Mesendoderm (in vitro differentiated cells): Measurements from ENCODE around the gene OAF.
A peak's percentile ranks its signal among the peaks of the same experiment; 100 is the strongest.

Experiments
- DNase-seq: peaks from one replicate; pipeline ENCODE4 v3.0.0; 2013
- H2AK5ac ChIP-seq: 2 replicates; pipeline ENCODE4 v1.6.1; 2013; ENCODE audit warnings: low read length, inconsistent platforms
- H2BK120ac ChIP-seq: 2 replicates; pipeline ENCODE4 v1.6.1; 2013; ENCODE audit warnings: low read depth, mild to moderate bottlenecking, low read length, moderate library complexity, mixed read lengths
- H2BK15ac ChIP-seq: replicated peaks from 2 replicates; pipeline ENCODE4 v1.6.1; 2013; ENCODE audit warnings: low read depth, mild to moderate bottlenecking, moderate library complexity
- H2BK5ac ChIP-seq: 2 replicates; pipeline ENCODE4 v1.6.1; 2013; ENCODE audit warnings: low read length, inconsistent platforms
- H3K18ac ChIP-seq: 2 replicates; pipeline ENCODE4 v1.6.1; 2013; ENCODE audit warnings: mild to moderate bottlenecking, low read length, mixed read lengths
- H3K23ac ChIP-seq: one replicate; pipeline ENCODE4 v1.6.1; 2013; ENCODE audit warnings: low read length
- H3K27ac ChIP-seq: 2 replicates; pipeline ENCODE4 v1.5.1; 2013; ENCODE audit warnings: low read depth, mild to moderate bottlenecking, inconsistent platforms, low read length, moderate library complexity
- H3K27me3 ChIP-seq: 2 replicates; pipeline ENCODE4 v1.6.1; 2013; ENCODE audit warnings: low read length, control low read depth, mild to moderate bottlenecking, inconsistent platforms; ENCODE audit not compliant: insufficient read depth, poor library complexity
- H3K36me3 ChIP-seq: 2 replicates; pipeline ENCODE4 v1.6.1; 2013; ENCODE audit warnings: low read length, inconsistent platforms; ENCODE audit not compliant: control insufficient read depth, insufficient read depth
- H3K4ac ChIP-seq: one replicate; pipeline ENCODE4 v1.6.1; 2013; ENCODE audit warnings: low read depth, mild to moderate bottlenecking, low read length, moderate library complexity
- H3K4me1 ChIP-seq: 2 replicates; pipeline ENCODE4 v1.6.1; 2013; ENCODE audit warnings: low read depth, low read length, inconsistent platforms; ENCODE audit not compliant: control insufficient read depth
- H3K4me2 ChIP-seq: 2 replicates; pipeline ENCODE4 v1.6.1; 2013; ENCODE audit warnings: low read length
- H3K4me3 ChIP-seq: 2 replicates; pipeline ENCODE4 v1.5.1; 2013; ENCODE audit warnings: mild to moderate bottlenecking, low read length
- H3K56ac ChIP-seq: one replicate; pipeline ENCODE4 v1.6.1; 2013; ENCODE audit warnings: low read length
- H3K79me1 ChIP-seq: 2 replicates; pipeline ENCODE4 v1.6.1; 2013; ENCODE audit warnings: low read length, inconsistent platforms
- H3K79me2 ChIP-seq: 2 replicates; pipeline ENCODE4 v1.6.1; 2013; ENCODE audit warnings: mild to moderate bottlenecking, low read length; ENCODE audit not compliant: control insufficient read depth, insufficient read depth
- H3K9ac ChIP-seq: 2 replicates; pipeline ENCODE4 v1.6.1; 2013; ENCODE audit warnings: low read length, inconsistent platforms
- H4K5ac ChIP-seq: one replicate; pipeline ENCODE4 v1.6.1; 2013; ENCODE audit warnings: low read length
- H4K8ac ChIP-seq: one replicate; pipeline ENCODE4 v1.6.1; 2013; ENCODE audit warnings: low read depth, mild to moderate bottlenecking, control low read depth, low read length, moderate library complexity
- WGBS: extraction: QIAGEN DNeasy Blood & Tissue Kit; methylation state at CpG from one replicate; pipeline ENCODE4 v1.1.7; 2013; ENCODE audit warnings: low lambda C conversion rate, missing lambda C conversion rate; ENCODE audit not compliant: insufficient coverage; ENCODE audit errors: extremely low coverage; 5-methylcytosine and 5-hydroxymethylcytosine counted together

OAF gene

DNA sequence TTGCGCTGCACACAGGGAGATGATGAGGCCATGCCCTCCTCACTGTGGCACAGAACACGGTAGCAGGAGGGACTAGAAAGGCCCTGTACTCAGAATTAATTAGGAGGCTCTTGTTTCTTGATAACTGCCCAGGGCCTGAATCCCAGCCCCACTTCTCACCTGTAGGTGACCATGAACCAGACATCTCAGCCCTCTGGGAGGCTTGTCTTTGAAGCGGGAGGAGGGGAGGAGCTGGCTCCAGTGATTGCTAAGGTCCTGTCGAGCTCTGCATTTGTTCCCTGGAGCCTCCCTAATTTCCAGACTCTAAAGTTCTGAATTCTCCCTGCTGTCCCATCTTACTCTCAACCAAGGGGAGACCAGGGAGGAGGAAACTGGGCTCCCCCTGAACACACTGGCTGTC, 19.8 kb upstream of the OAF start:
- Histone ChIP-seq H3K23ac (no peak overlapping the region), H4K8ac (no peak overlapping the region), H2AK5ac (no peak overlapping the region), H3K36me3 (no peaks in the 10 kb centered on the region), H2BK15ac (no peak overlapping the region), H3K79me2 (no peaks in the 10 kb centered on the region), H2BK120ac (no peak overlapping the region), H4K5ac (no peak overlapping the region), H3K4me3 (no peak overlapping the region), H3K79me1 (no peaks in the 10 kb centered on the region), H3K56ac (no peak overlapping the region), H2BK5ac (no peak overlapping the region), H3K27ac (no peak overlapping the region), H3K18ac (no peak overlapping the region), H3K4ac (no peak overlapping the region), H3K4me1 (no peaks in the 10 kb centered on the region), H3K27me3 (no peaks in the 10 kb centered on the region), H3K9ac (no peak overlapping the region), H3K4me2 (no peak overlapping the region)
- no CpG with 5 or more reads among the region's 4 CpGs for WGBS
- DNase-seq, result peak; percentile 55

DNA sequence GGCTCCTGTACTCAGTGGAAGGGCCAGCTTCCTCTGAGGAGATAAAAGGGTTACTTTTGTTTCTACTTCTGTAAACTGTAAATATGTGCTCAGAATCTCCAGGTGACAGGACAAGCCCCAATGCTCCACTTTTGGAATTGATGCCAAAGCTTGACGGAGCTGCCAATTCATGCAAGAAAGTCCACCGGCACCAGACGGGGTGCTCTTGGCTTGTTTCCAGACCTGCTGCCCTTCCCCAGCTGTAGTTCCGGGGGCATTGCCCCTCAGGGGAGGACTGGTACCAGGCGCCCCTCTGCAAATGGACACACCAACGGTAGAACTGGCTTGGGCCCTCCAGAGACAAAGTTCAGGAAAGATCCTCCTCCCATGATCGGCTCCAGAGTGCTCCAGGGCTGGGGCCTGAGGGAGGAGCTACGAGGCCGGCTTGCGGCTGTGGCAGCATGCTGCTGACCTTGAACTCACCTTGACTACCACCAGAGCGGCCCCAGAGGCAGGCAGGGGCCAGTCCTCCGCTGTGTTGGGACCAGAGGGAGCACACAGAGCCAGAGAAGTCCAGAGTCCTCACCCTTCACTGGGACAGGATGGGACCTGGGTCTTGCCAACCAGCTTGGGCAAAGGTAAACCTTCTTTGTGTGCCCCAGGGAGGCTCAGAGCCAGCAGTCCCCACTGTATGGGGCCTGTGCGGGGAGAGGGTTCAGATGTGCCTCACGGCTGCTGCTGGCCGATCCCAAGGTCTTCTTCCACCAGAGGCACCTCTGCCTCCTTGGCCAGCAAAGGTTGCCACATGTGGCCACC, 17.8 kb upstream of the OAF start:
- H3K18ac ChIP-seq, result no peak overlapping the region
- H3K4ac ChIP-seq, result no peak overlapping the region
- no peak for DNase-seq
- H2BK120ac ChIP-seq, result no peak overlapping the region
- no peak overlapping the region for H3K4me3 ChIP-seq
- no CpG with 5 or more reads among the region's 15 CpGs for WGBS
- no peaks in the 10 kb centered on the region for H3K79me2 ChIP-seq
- no peak overlapping the region for H4K8ac ChIP-seq
- H3K79me1 ChIP-seq, result no peaks in the 10 kb centered on the region
- H3K23ac ChIP-seq, result no peak overlapping the region
- H3K36me3 ChIP-seq, result no peaks in the 10 kb centered on the region
- H3K27me3 ChIP-seq, result no peaks in the 10 kb centered on the region
- no peak overlapping the region for H3K9ac ChIP-seq
- peaks cover 8% of the 10 kb centered on the region for H3K4me1 ChIP-seq
- H2AK5ac ChIP-seq, result no peak overlapping the region
- H4K5ac ChIP-seq, result no peak overlapping the region
- H3K4me2 ChIP-seq, result no peak overlapping the region
- no peak overlapping the region for H2BK5ac ChIP-seq
- no peak overlapping the region for H3K56ac ChIP-seq
- H3K27ac ChIP-seq, result no peak overlapping the region
- H2BK15ac ChIP-seq, result no peak overlapping the region

DNA sequence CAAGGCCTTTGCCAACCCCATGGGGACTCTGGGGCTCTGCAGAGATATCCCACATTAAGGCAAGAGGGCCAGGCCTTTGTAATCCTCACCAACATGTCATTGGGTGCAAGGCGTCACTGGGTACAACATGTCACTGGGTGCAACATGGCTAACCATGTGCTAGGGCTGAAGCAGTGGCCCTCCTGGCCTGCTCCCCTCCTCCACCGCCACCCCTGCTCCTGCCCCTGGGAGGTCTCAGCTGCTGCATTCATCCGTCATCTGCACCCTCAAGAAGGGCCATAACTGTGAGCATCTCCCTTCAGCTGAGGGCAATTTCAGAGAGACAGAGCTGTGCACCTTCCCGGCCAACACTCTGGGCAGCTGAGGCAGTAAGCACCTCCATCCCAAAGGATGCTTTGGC, 16.7 kb upstream of the OAF start:
- no peaks in the 10 kb centered on the region for H3K79me2 ChIP-seq
- no peak overlapping the region for H3K18ac ChIP-seq
- no peak overlapping the region for H3K9ac ChIP-seq
- no peak overlapping the region for H2BK15ac ChIP-seq
- WGBS, result no CpG with 5 or more reads among the region's 4 CpGs
- no peak overlapping the region for H3K4ac ChIP-seq
- H3K27ac ChIP-seq, result no peak overlapping the region
- H2BK5ac ChIP-seq, result no peak overlapping the region
- no peaks in the 10 kb centered on the region for H3K27me3 ChIP-seq
- H4K5ac ChIP-seq, result no peak overlapping the region
- no peaks in the 10 kb centered on the region for H3K79me1 ChIP-seq
- H4K8ac ChIP-seq, result no peak overlapping the region
- H2BK120ac ChIP-seq, result no peak overlapping the region
- H3K4me1 ChIP-seq, result peaks cover 8% of the 10 kb centered on the region
- no peak overlapping the region for H3K4me2 ChIP-seq
- no peak overlapping the region for H3K56ac ChIP-seq
- H2AK5ac ChIP-seq, result no peak overlapping the region
- DNase-seq, result no peak
- H3K36me3 ChIP-seq, result no peaks in the 10 kb centered on the region
- H3K23ac ChIP-seq, result no peak overlapping the region
- no peak overlapping the region for H3K4me3 ChIP-seq

DNA sequence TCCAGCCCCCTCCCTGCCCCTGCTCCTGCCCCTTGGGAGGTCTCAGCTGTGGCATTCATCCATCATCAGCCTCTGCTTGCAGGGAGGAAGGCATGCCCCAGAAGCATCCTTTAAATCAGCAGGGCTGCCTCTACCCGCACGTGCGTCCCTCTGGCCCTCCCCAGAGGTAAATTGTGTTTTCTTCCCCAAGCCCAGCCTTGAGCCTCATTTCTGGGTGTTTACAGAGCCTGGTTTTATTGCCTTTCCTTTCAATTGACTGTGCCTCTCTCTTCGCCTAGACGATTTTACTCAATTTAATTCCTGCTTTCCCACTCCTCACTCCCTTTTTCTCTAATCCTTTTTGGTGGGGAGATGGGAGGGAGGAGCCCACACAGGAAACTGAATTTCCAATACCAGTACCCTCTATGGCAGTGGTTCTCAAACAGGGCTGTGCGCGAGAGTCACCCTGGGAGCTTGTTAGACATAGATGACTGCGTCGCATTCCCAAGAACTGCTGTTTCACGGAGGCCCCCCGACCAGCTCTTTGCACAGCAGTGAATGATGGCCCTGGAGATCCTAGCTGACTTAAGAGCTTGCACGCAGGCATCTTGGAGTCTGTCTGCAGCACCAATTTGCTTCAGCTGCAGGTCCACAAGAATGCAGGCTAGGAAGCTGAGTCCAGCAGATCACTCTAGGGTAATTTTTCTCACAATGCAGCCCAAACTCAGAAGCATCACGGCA, 15.1 kb upstream of the OAF start:
- H3K4me1 ChIP-seq, result peaks cover 8% of the 10 kb centered on the region
- H3K4me3 ChIP-seq, result no peak overlapping the region
- H3K4me2 ChIP-seq, result no peak overlapping the region
- DNase-seq, result no peak
- no peak overlapping the region for H2AK5ac ChIP-seq
- H2BK5ac ChIP-seq, result no peak overlapping the region
- no peak overlapping the region for H3K18ac ChIP-seq
- H3K27me3 ChIP-seq, result no peaks in the 10 kb centered on the region
- H3K36me3 ChIP-seq, result no peaks in the 10 kb centered on the region
- H3K79me2 ChIP-seq, result no peaks in the 10 kb centered on the region
- H3K56ac ChIP-seq, result no peak overlapping the region
- no peak overlapping the region for H3K9ac ChIP-seq
- no peak overlapping the region for H3K27ac ChIP-seq
- H2BK15ac ChIP-seq, result no peak overlapping the region
- WGBS, result no CpG with 5 or more reads among the region's 13 CpGs
- H3K4ac ChIP-seq, result no peak overlapping the region
- no peak overlapping the region for H4K5ac ChIP-seq
- H4K8ac ChIP-seq, result no peak overlapping the region
- no peak overlapping the region for H3K23ac ChIP-seq
- H3K79me1 ChIP-seq, result no peaks in the 10 kb centered on the region
- no peak overlapping the region for H2BK120ac ChIP-seq

DNA sequence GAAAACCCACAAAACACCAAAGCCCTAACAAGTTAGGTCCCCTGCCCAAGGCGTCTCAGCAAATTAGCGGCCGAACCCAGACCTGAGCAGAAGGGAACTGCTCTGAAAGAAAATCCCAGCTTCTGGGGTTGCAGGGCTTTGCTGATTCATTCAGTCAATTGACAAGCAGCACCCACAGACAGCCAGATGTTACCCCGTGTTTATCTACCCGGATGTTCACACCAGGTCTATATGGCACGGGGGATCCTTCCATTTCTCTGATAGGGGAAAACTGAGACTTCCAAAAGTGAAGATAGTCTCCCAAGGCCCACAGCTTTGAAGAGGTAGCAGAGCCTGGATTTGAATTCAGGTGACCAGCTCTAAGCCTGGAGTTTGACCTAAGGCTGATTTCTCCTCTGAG, 14.0 kb upstream of the OAF start:
- WGBS, result no CpG with 5 or more reads among the region's 6 CpGs
- Histone ChIP-seq H3K18ac (no peak overlapping the region), H3K27ac (no peak overlapping the region), H3K79me1 (no peaks in the 10 kb centered on the region), H2AK5ac (no peak overlapping the region), H4K5ac (no peak overlapping the region), H3K27me3 (no peaks in the 10 kb centered on the region), H4K8ac (no peak overlapping the region), H3K9ac (peak overlapping the region; percentile 15), H3K4me1 (peaks cover 8% of the 10 kb centered on the region), H2BK15ac (no peak overlapping the region), H3K56ac (peak overlapping the region; percentile 58), H3K36me3 (no peaks in the 10 kb centered on the region), H3K79me2 (no peaks in the 10 kb centered on the region), H2BK120ac (no peak overlapping the region), H3K4me3 (no peak overlapping the region), H3K4me2 (no peak overlapping the region), H3K4ac (no peak overlapping the region), H3K23ac (no peak overlapping the region), H2BK5ac (no peak overlapping the region)
- DNase-seq, result no peak
